Measurements from ENCODE around the gene SMIM28. TPM values are rescaled to one million over a fixed set of nuclear protein-coding genes. Genes with fewer than 3 reads are reported as not detected.

SMIM28 gene
- total RNA-seq, 1 donor from 2014 or later, result not detected

DNA sequence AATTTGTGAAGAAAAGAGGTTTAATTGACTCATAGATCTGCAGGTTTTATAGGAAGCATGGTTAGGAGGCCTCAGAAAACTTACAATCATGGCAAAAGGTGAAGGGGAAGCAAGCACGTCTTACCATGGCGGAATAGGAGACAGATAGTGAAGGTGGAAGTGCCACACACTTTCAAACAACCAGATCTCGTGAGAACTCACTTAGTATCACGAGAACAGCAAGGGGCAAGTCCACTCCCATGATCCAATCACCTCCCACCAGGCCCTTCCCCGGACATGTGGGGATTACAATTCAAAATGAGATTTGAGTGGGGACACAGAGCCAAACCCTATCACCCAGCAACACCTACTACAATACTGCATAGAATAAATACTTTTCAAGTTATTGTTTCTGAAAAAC is 19.0 kb downstream of the SMIM28 start:
- Histone ChIP-seq H3K4me1 (peaks cover 42% of the 10 kb centered on the region), H3K27me3 (ENCODE audit: low read depth) (no peaks in the 10 kb centered on the region), H3K4me3 (no peak overlapping the region), H3K36me3 (no peaks in the 10 kb centered on the region), H3K27ac (replicated peaks) (no peak overlapping the region), H3K9me3 (replicated peaks) (no peaks in the 10 kb centered on the region)
- intact Hi-C loops (cut with micrococcal nuclease), result no loop called here
- TF ChIP-seq, protein P1, sequence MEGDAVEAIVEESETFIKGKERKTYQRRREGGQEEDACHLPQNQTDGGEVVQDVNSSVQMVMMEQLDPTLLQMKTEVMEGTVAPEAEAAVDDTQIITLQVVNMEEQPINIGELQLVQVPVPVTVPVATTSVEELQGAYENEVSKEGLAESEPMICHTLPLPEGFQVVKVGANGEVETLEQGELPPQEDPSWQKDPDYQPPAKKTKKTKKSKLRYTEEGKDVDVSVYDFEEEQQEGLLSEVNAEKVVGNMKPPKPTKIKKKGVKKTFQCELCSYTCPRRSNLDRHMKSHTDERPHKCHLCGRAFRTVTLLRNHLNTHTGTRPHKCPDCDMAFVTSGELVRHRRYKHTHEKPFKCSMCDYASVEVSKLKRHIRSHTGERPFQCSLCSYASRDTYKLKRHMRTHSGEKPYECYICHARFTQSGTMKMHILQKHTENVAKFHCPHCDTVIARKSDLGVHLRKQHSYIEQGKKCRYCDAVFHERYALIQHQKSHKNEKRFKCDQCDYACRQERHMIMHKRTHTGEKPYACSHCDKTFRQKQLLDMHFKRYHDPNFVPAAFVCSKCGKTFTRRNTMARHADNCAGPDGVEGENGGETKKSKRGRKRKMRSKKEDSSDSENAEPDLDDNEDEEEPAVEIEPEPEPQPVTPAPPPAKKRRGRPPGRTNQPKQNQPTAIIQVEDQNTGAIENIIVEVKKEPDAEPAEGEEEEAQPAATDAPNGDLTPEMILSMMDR (IDR thresholded peaks at IDR 0.05; ENCODE audit: borderline replicate concordance), result no peak
- no peak for DNase-seq

- no peaks in the 10 kb centered on the region for H3K9me3 ChIP-seq (replicated peaks)
- H3K36me3 ChIP-seq, result no peaks in the 10 kb centered on the region
- TF ChIP-seq, protein P1 (IDR thresholded peaks at IDR 0.05; ENCODE audit: borderline replicate concordance), result no peak
- DNase-seq, result no peak
- intact Hi-C loops (cut with micrococcal nuclease), result no loop called here
- H3K4me1 ChIP-seq, result peaks cover 42% of the 10 kb centered on the region
- no peaks in the 10 kb centered on the region for H3K27me3 ChIP-seq (ENCODE audit: low read depth)
- no peak overlapping the region for H3K4me3 ChIP-seq
- no peak overlapping the region for H3K27ac ChIP-seq (replicated peaks)
Observed at GRCh38 chr6:138397128-138398122, 19.7 kb downstream of the SMIM28 start.

DNA sequence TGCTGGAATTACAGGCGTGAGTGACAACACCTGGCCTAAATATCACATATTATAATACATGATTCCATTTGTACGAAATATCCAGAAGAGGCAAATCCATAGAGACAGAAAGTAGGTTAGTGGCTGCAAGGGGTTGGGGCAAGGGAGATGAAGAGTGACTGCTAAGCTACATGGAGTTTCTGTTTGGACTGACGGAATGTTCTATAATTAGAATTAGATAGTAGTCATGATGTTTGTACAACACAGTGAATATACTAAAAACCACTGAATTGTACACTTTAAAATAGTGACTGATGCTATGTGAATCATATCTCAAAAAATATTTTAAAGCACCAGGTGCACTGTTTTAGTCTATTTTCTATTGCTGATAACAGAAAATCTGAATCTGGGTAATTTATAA is 22.6 kb downstream of the SMIM28 start:
- H3K9me3 ChIP-seq (replicated peaks), result no peaks in the 10 kb centered on the region
- no peaks in the 10 kb centered on the region for H3K27me3 ChIP-seq (ENCODE audit: low read depth)
- TF ChIP-seq, protein P1 (IDR thresholded peaks at IDR 0.05; ENCODE audit: borderline replicate concordance), result no peak
- no peaks in the 10 kb centered on the region for H3K36me3 ChIP-seq
- no peak overlapping the region for H3K4me3 ChIP-seq
- intact Hi-C loops (cut with micrococcal nuclease), result loop anchor here (10.0 kb wide), 1 partner anchor 286 kb away; no protein-coding TSS in a partner anchor
- H3K4me1 ChIP-seq, result peaks cover 45% of the 10 kb centered on the region
- H3K27ac ChIP-seq (replicated peaks), result peak overlapping the region; percentile 36
- DNase-seq, result no peak

DNA sequence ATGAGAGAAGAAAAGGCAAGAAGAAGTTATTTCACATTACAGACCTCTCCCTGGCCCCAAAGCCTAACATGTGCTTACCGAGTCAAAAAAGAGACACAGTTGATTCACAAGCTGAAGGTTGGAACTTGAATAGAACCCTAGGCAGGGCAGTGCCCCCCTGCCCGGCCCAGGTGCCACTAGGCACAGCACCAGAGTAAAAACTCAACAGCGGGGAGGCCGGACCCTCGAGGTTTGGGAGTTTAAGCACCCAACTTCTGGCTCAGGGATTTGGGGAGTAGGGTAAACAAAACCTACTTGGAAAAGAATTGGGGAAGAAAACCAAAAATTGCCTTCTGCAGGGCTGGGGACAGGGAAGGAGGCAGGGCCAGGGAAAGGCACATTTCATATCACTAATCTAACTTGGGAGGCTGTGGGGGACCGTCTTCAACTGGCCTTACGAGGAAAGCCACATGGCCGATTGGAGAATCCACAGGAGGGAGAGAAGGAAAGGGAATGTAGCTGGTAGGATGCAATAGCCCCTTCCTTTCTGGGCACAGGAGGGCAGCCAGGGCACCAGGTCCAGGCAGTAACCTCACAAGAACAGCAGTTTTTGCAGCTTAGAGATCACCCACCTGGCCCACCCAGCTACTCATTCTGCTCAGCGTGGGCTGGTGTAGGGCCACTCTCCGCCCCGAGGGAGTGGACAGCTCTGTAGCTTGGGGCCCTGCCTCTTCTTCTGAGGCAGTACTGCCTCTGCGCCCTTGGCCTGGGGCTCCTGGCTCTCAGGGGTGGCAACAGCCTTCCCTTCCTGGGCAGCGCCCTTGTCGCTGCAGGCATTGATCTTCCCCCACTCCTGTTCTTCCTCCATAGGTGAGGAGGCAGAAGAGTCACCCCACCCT is 24.5 kb downstream of the SMIM28 start:
- TF ChIP-seq, protein P1 (IDR thresholded peaks at IDR 0.05; ENCODE audit: borderline replicate concordance), result no peak
- H3K4me3 ChIP-seq, result no peak overlapping the region
- H3K36me3 ChIP-seq, result peaks cover 16% of the 10 kb centered on the region
- DNase-seq, result no peak
- no peaks in the 10 kb centered on the region for H3K9me3 ChIP-seq (replicated peaks)
- intact Hi-C loops (cut with micrococcal nuclease), result loop anchor here (10.0 kb wide), 1 partner anchor 287 kb away; no protein-coding TSS in a partner anchor
- peaks cover 40% of the 10 kb centered on the region for H3K4me1 ChIP-seq
- no peaks in the 10 kb centered on the region for H3K27me3 ChIP-seq (ENCODE audit: low read depth)
- peak overlapping the region; percentile 2 for H3K27ac ChIP-seq (replicated peaks)

GRCh38 chr6:138402838-138403187 is 25.1 kb downstream of the SMIM28 start:
- peak overlapping the region; percentile 84 for H3K4me3 ChIP-seq
- peaks cover 22% of the 10 kb centered on the region for H3K36me3 ChIP-seq
- no peak for DNase-seq
- intact Hi-C loops (cut with micrococcal nuclease), result loop anchor here (10.0 kb wide), 1 partner anchor 288 kb away; no protein-coding TSS in a partner anchor
- TF ChIP-seq, protein P1 (IDR thresholded peaks at IDR 0.05; ENCODE audit: borderline replicate concordance), result no peak
- H3K27ac ChIP-seq (replicated peaks), result peak overlapping the region; percentile 97
- H3K9me3 ChIP-seq (replicated peaks), result no peaks in the 10 kb centered on the region
- H3K4me1 ChIP-seq, result peaks cover 46% of the 10 kb centered on the region
- H3K27me3 ChIP-seq (ENCODE audit: low read depth), result no peaks in the 10 kb centered on the region
